Peyer's patch (tissue), 4 donors: Measurements from ENCODE around the gene PLCH1.

Experiments
- POLR2A ChIP-seq, 2 donors: fragments of 450-650 bp; IDR thresholded peaks; one replicate each; pipeline ENCODE4 v1.5.1; 2017; ENCODE audit warnings: antibody characterized with exemption in 2 of 2, mild to moderate bottlenecking in 2 of 2, moderate library complexity in 2 of 2
- TF ChIP-seq, protein P1 (sequence below), 6 experiments: fragments of 450-650 bp in 4 of 6; fragments of 200-600 bp in 2 of 6; sonication (generic) in 1 of 6; IDR thresholded peaks; one replicate each; pipeline ENCODE4 v1.5.1; 2017 to 2019; ENCODE audit warnings: antibody characterized with exemption in 6 of 6, mild to moderate bottlenecking in 3 of 6, moderate library complexity in 1 of 6

DNA sequence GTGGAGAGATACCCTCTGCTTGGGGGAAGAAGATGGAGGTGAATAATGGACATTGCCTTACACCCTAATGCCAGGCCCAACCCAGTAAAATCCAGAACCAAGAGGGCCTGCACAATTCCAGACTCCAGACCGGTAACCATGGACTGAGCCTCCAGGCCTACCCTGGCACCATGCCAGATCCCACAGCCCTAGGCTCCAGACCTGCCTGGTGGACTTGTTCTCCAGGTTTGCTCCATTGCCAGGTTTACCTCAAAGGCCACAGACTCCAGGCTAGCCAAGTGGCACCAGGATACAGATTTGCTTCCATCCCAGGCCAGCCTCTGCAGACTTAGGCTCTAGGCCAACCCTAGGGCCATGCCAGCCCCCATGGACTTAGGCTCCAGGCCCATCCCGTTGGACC lies 14.0 kb downstream of the PLCH1 start:
- TF ChIP-seq, protein P1, sequence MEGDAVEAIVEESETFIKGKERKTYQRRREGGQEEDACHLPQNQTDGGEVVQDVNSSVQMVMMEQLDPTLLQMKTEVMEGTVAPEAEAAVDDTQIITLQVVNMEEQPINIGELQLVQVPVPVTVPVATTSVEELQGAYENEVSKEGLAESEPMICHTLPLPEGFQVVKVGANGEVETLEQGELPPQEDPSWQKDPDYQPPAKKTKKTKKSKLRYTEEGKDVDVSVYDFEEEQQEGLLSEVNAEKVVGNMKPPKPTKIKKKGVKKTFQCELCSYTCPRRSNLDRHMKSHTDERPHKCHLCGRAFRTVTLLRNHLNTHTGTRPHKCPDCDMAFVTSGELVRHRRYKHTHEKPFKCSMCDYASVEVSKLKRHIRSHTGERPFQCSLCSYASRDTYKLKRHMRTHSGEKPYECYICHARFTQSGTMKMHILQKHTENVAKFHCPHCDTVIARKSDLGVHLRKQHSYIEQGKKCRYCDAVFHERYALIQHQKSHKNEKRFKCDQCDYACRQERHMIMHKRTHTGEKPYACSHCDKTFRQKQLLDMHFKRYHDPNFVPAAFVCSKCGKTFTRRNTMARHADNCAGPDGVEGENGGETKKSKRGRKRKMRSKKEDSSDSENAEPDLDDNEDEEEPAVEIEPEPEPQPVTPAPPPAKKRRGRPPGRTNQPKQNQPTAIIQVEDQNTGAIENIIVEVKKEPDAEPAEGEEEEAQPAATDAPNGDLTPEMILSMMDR (IDR thresholded peaks at IDR 0.05) = no peak
- no peak for TF ChIP-seq POLR2A (IDR thresholded peaks at IDR 0.05)
